HepG2 (cell line): ENCODE results near the gene HNRNPUL1. TPM values are rescaled to one million over a fixed set of nuclear protein-coding genes. Genes with fewer than 3 reads are reported as not detected.

Experiments
- ATF7-NPFF ChIP-seq: sonication (generic); formaldehyde crosslinking; IDR thresholded peaks from 2 replicates; pipeline ENCODE4 v1.8.1; 2023; ENCODE audit warnings: mild to moderate bottlenecking, low read depth, missing genetic modification reagents, moderate library complexity
- GPN1 ChIP-seq: sonication (generic); formaldehyde crosslinking; IDR thresholded peaks from 2 replicates; pipeline ENCODE4 v1.5.1; 2020; ENCODE audit warnings: missing genetic modification reagents, borderline replicate concordance
- HCFC1 ChIP-seq: fragments of 150-350 bp; IDR thresholded peaks from 2 replicates; pipeline ENCODE4 v1.6.1; 2014; ENCODE audit warnings: low read depth, low read length
- HNF4A ChIP-seq: sonication (generic); formaldehyde crosslinking; IDR thresholded peaks from 2 replicates; pipeline ENCODE4 v1.4.0; 2020; ENCODE audit warnings: missing genetic modification reagents
- KDM1A ChIP-seq: IDR thresholded peaks from 2 replicates; pipeline ENCODE4 v1.6.1; 2016; ENCODE audit warnings: missing compliant biosample characterization
- MYPOP ChIP-seq: sonication (generic); formaldehyde crosslinking; IDR thresholded peaks from 2 replicates; pipeline ENCODE4 v1.8.1; 2023; ENCODE audit warnings: mild to moderate bottlenecking, moderate library complexity, missing genetic modification reagents
- NFYB ChIP-seq: sonication (generic); formaldehyde crosslinking; IDR thresholded peaks from 2 replicates; pipeline ENCODE4 v1.4.0; 2020; ENCODE audit warnings: missing genetic modification reagents
- ZBED4 ChIP-seq: sonication (generic); formaldehyde crosslinking; IDR thresholded peaks from 2 replicates; pipeline ENCODE4 v1.4.0; 2020; ENCODE audit warnings: missing genetic modification reagents, borderline replicate concordance
- ZNF101 ChIP-seq: sonication (generic); formaldehyde crosslinking; IDR thresholded peaks from 2 replicates; pipeline ENCODE4 v1.4.0; 2020; ENCODE audit warnings: mild to moderate bottlenecking, low read depth, missing genetic modification reagents, borderline replicate concordance
- ZNF180 ChIP-seq: sonication (generic); formaldehyde crosslinking; IDR thresholded peaks from 2 replicates; pipeline ENCODE4 v1.4.0; 2020; ENCODE audit warnings: low read depth, missing genetic modification reagents, borderline replicate concordance
- ZNF746 ChIP-seq: sonication (generic); formaldehyde crosslinking; IDR thresholded peaks from 2 replicates; pipeline ENCODE4 v1.8.0; 2022; ENCODE audit warnings: mild to moderate bottlenecking, missing genetic modification reagents
- ZNF790 ChIP-seq: sonication (generic); formaldehyde crosslinking; IDR thresholded peaks from 2 replicates; pipeline ENCODE4 v1.8.0; 2022; ENCODE audit warnings: missing genetic modification reagents, mild to moderate bottlenecking, borderline replicate concordance
- polyA plus RNA-seq, 8 experiments: library from polyadenylated mRNA; depleted of rRNA in 3 of 8; stranded (reverse) in 7 of 8; unstranded in 1 of 8; fragments of >200 nt; fragmentation: Illumina TruSeq in 4 of 8; extraction: Trizol in 4 of 8; gene quantifications; 2 replicates each; pipeline versions ENCODE4 v1.2.1 to v1.2.3, GENCODE V29; 2011 to 2016; ENCODE audit warnings: low read depth in 4 of 8, missing spikeins in 1 of 8, mixed read lengths in 1 of 8; ENCODE audit not compliant: insufficient read depth in 1 of 8
- total RNA-seq, 5 experiments: library from RNA; depleted of rRNA; stranded (reverse); fragments of >200 nt; fragmentation: Illumina TruSeq; extraction: Trizol; gene quantifications; 2 replicates each; pipeline ENCODE4 v1.2.3, GENCODE V29; 2016; ENCODE audit warnings: low read depth in 1 of 5
- TF ChIP-seq, protein P1 (sequence below): sonication (generic); formaldehyde crosslinking; IDR thresholded peaks from 2 replicates; pipeline ENCODE4 v1.8.1; 2023; ENCODE audit warnings: mild to moderate bottlenecking, missing genetic modification reagents
- TF ChIP-seq, protein P2 (sequence below): sonication (generic); formaldehyde crosslinking; IDR thresholded peaks from 2 replicates; pipeline ENCODE4 v1.5.1; 2020; ENCODE audit warnings: missing genetic modification reagents, mild to moderate bottlenecking, borderline replicate concordance

The HNRNPUL1 gene
- total and polyA plus RNA-seq, 2 of the 13 experiments (the other 11 are each of a cell fraction or from before 2014, with no cell fraction given): 30.9 to 81.7 TPM

DNA sequence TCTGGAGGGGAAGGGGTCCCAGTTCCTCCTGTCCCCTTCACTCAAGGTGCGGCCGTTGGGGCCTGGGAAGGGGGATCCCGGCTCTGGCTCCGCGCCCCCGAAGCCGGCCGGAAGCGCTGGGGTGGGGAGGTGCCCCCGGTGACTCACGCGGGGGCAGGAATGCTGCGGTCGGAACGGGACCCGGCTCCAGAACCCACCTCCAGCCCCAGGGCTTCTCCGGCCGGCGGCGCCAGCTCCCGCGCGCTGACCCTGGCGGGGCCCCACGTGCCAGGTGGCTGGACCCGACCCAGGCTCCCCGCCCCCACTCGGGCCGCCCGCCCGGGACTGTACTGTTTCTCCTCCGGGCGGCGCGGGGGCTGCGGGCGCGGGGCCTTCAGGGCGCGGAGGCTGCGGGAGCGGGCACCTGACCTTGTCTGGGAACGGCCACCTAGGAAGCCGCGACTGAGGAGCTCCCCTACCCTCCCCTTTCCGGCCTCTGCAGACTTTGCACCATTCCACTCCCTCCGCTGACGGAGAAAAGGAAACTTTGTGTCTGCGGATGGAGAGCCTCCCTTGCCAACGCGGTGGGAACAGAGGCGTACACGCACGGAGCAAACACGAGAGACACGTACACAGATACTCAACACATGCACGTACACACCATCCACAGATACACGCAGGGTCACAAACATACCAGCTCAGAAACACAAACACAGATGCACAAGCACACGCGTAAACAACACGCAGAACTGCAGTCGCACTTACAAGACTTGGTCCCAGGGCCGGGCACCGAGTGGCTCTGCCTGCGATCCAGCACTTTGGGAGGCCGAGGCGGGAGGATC, 37.9 kb upstream of the HNRNPUL1 start (continued):
- TF ChIP-seq, protein P1, sequence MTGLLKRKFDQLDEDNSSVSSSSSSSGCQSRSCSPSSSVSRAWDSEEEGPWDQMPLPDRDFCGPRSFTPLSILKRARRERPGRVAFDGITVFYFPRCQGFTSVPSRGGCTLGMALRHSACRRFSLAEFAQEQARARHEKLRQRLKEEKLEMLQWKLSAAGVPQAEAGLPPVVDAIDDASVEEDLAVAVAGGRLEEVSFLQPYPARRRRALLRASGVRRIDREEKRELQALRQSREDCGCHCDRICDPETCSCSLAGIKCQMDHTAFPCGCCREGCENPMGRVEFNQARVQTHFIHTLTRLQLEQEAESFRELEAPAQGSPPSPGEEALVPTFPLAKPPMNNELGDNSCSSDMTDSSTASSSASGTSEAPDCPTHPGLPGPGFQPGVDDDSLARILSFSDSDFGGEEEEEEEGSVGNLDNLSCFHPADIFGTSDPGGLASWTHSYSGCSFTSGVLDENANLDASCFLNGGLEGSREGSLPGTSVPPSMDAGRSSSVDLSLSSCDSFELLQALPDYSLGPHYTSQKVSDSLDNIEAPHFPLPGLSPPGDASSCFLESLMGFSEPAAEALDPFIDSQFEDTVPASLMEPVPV (CRISPR knock-in tag): peak; percentile 50; the same call in 1 of the 2 replicates
- TF ChIP-seq ZBED4 (CRISPR knock-in tag) (peak; percentile 78; the same call in 1 of the 2 replicates), KDM1A (CRISPR knock-in tag) (no peak), MYPOP (CRISPR knock-in tag) (no peak), NFYB (CRISPR knock-in tag) (no peak), GPN1 (CRISPR knock-in tag) (no peak), ZNF180 (no peak), ATF7-NPFF (peak; percentile 78; the same call in 1 of the 2 replicates), HCFC1 (no peak), ZNF101 (no peak), ZNF790 (no peak), HNF4A (CRISPR knock-in tag) (peak; percentile 83), ZNF746 (CRISPR knock-in tag) (no peak; the same call in 1 of the 2 replicates)
- TF ChIP-seq, protein P2, sequence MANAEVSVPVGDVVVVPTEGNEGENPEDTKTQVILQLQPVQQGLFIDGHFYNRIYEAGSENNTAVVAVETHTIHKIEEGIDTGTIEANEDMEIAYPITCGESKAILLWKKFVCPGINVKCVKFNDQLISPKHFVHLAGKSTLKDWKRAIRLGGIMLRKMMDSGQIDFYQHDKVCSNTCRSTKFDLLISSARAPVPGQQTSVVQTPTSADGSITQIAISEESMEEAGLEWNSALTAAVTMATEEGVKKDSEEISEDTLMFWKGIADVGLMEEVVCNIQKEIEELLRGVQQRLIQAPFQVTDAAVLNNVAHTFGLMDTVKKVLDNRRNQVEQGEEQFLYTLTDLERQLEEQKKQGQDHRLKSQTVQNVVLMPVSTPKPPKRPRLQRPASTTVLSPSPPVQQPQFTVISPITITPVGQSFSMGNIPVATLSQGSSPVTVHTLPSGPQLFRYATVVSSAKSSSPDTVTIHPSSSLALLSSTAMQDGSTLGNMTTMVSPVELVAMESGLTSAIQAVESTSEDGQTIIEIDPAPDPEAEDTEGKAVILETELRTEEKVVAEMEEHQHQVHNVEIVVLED (CRISPR knock-in tag): no peak
